GM12878 (cell line): ENCODE results near the gene CEP78. TPM values are rescaled to one million over a fixed set of nuclear protein-coding genes. Genes with fewer than 3 reads are reported as not detected.

ENCODE experiments used
- ATAC-seq: fragments of 200-7000 bp; cut with Tn5 transposase; 3 replicates; pipeline ENCODE4 v1.9.1; 2020; ENCODE audit warnings: mild to moderate bottlenecking, moderate library complexity
- BruUV-seq: library from RNA; stranded (reverse); fragments of 400-500 nt; replicated peaks from 2 replicates; lab custom pipeline; 2021; lab: Mats Ljungman, UMichigan
- CTCF ChIA-PET: fragments of 300-600 bp; sonication (Branson Sonifier 250); formaldehyde crosslinking; extraction: SDS; loops from one replicate; lab custom pipeline; 2021; ENCODE audit warnings: inconsistent platforms; lab: Yijun Ruan, JAX
- POLR2A ChIA-PET: fragments of 350-600 bp; formaldehyde crosslinking; extraction: SDS; loops from one replicate; lab custom pipeline; 2021; ENCODE audit warnings: inconsistent platforms; lab: Charles Lee
- RAD21 ChIA-PET: fragments of 300-600 bp; sonication (Branson Sonifier 250); formaldehyde crosslinking; loops from one replicate; lab custom pipeline; 2023; ENCODE audit warnings: antibody characterized with exemption; ENCODE audit not compliant: unreplicated experiment; lab: Charles Lee
- SMC1A ChIA-PET: fragments of 300-600 bp; sonication (Branson Sonifier 250); formaldehyde crosslinking; loops from one replicate; lab custom pipeline; 2023; ENCODE audit not compliant: unreplicated experiment, uncharacterized antibody; lab: Charles Lee
- DNase-seq: peaks from one replicate; pipeline ENCODE4 v3.0.0-alpha.2; 2011; ENCODE audit warnings: low read depth, low spot score
- FAIRE-seq: peaks from 3 replicates; lab custom pipeline; 2011; peaks lifted over from hg19 to GRCh38; lab: Jason Lieb, UNC
- H2AFZ ChIP-seq: 2 replicates; pipeline ENCODE4 v1.6.0; 2011; ENCODE audit warnings: low read depth, low read length, control low read depth; ENCODE audit not compliant: control insufficient read depth
- H3K27ac ChIP-seq: 2 replicates; pipeline ENCODE4 v1.5.1; 2011; ENCODE audit warnings: control low read depth; ENCODE audit not compliant: control insufficient read depth, insufficient read depth
- H3K27me3 ChIP-seq, 2 experiments: replicated peaks in 1 of 2; 2 replicates each; pipeline versions ENCODE4 v1.6.0 to v1.6.1; 2011; ENCODE audit warnings: low read length in 1 of 2; ENCODE audit not compliant: control insufficient read depth in 2 of 2, insufficient read depth in 2 of 2
- H3K36me3 ChIP-seq, 2 experiments: 2 replicates each; pipeline ENCODE4 v1.5.1; 2011; ENCODE audit warnings: low read length in 1 of 2; ENCODE audit not compliant: control insufficient read depth in 2 of 2, insufficient read depth in 2 of 2
- H3K4me1 ChIP-seq: 2 replicates; pipeline ENCODE4 v1.6.1; 2011; ENCODE audit warnings: mild to moderate bottlenecking, low read length, moderate library complexity, mixed read lengths; ENCODE audit not compliant: control insufficient read depth, insufficient read depth
- H3K4me2 ChIP-seq: 2 replicates; pipeline ENCODE4 v1.6.0; 2011; ENCODE audit warnings: control low read depth; ENCODE audit not compliant: control insufficient read depth, insufficient read depth
- H3K4me3 ChIP-seq: fragments of 200-600 bp; sonication (generic); 2 replicates; pipeline ENCODE4 v1.5.1; 2016
- H3K79me2 ChIP-seq: 2 replicates; pipeline ENCODE4 v1.6.0; 2011; ENCODE audit warnings: low read length; ENCODE audit not compliant: control insufficient read depth, insufficient read depth
- H3K9ac ChIP-seq: 2 replicates; pipeline ENCODE4 v1.8.0; 2011; ENCODE audit warnings: low read length, control low read depth, mixed read lengths; ENCODE audit not compliant: control insufficient read depth, insufficient read depth
- H3K9me3 ChIP-seq: replicated peaks from 3 replicates; pipeline ENCODE4 v1.5.1; 2011; ENCODE audit warnings: mild to moderate bottlenecking, low read length; ENCODE audit not compliant: control insufficient read depth, insufficient read depth
- H4K20me1 ChIP-seq: 2 replicates; pipeline ENCODE4 v1.6.0; 2011; ENCODE audit not compliant: control insufficient read depth, insufficient read depth
- CEBPB ChIP-seq, 2 experiments: fragments of 150-350 bp in 1 of 2; IDR thresholded peaks; 2 replicates each; pipeline ENCODE4 v1.6.1; 2012 to 2014; ENCODE audit warnings: low read depth in 2 of 2, low read length in 2 of 2, borderline replicate concordance in 1 of 2, inconsistent platforms in 1 of 2
- CREM ChIP-seq: IDR thresholded peaks from 2 replicates; pipeline ENCODE4 v1.6.1; 2014; ENCODE audit warnings: antibody characterized with exemption, low read depth
- FOS ChIP-seq: IDR thresholded peaks from 3 replicates; pipeline ENCODE4 v1.6.1; 2011; ENCODE audit warnings: borderline replicate concordance; ENCODE audit not compliant: insufficient read length; ENCODE audit errors: extremely low read depth
- GABPA ChIP-seq: IDR thresholded peaks from 2 replicates; pipeline ENCODE4 v1.6.1; 2014; ENCODE audit warnings: antibody characterized with exemption, low read depth, mild to moderate bottlenecking, inconsistent platforms
- IKZF2 ChIP-seq, 2 experiments: fragments of 450-650 bp; IDR thresholded peaks; 2 replicates each; pipeline ENCODE4 v1.6.1; 2017; ENCODE audit warnings: mild to moderate bottlenecking in 2 of 2, moderate library complexity in 2 of 2
- MXI1 ChIP-seq: fragments of 150-350 bp; IDR thresholded peaks from 2 replicates; pipeline ENCODE4 v1.6.1; 2011; ENCODE audit warnings: low read depth, mild to moderate bottlenecking, inconsistent platforms, low read length, improper control_type of control experiment
- MYC ChIP-seq: IDR thresholded peaks from 2 replicates; pipeline ENCODE4 v1.6.1; 2011; ENCODE audit warnings: mild to moderate bottlenecking, low read length, moderate library complexity, inconsistent platforms; ENCODE audit not compliant: insufficient read depth, insufficient replicate concordance, insufficient read length, severe bottlenecking
- NR2F1 ChIP-seq: fragments of 450-650 bp; conservative IDR thresholded peaks from 2 replicates; pipeline ENCODE4 v1.6.1; 2017; ENCODE audit warnings: mild to moderate bottlenecking
- PBX3 ChIP-seq: IDR thresholded peaks from 2 replicates; pipeline ENCODE4 v1.6.1; 2011; ENCODE audit warnings: mild to moderate bottlenecking, low read depth, low read length, moderate library complexity; ENCODE audit not compliant: insufficient replicate concordance
- POU2F2 ChIP-seq: IDR thresholded peaks from 3 replicates; pipeline ENCODE4 v1.6.1; 2011; ENCODE audit warnings: low read depth, mild to moderate bottlenecking, low read length, borderline replicate concordance
- STAT1 ChIP-seq: fragments of 450-650 bp; conservative IDR thresholded peaks from 2 replicates; pipeline ENCODE4 v1.6.1; 2014; ENCODE audit warnings: antibody characterized with exemption, mild to moderate bottlenecking
- ZNF384 ChIP-seq: IDR thresholded peaks from 2 replicates; pipeline ENCODE4 v1.6.1; 2012; ENCODE audit warnings: low read depth, mild to moderate bottlenecking, low read length, improper control_type of control experiment, borderline replicate concordance
- WGBS: methylation state at CpG from one replicate; pipeline ENCODE4 v1.1.6; 2016; ENCODE audit warnings: low lambda C conversion rate; ENCODE audit not compliant: insufficient replicate concordance, insufficient coverage; ENCODE audit errors: missing lambda C conversion rate; 5-methylcytosine and 5-hydroxymethylcytosine counted together
- in situ Hi-C: fragments of 300-500 bp; cut with MboI; formaldehyde crosslinking; loops from 9 replicates; pipeline ENCODE4 v1.14.3; 2018; ENCODE audit warnings: mixed read lengths
- intact Hi-C: fragments of 100-400 bp; cut with micrococcal nuclease; formaldehyde crosslinking; loops from one replicate; pipeline ENCODE4 v1.14.2; 2022; ENCODE audit not compliant: unreplicated experiment
- polyA plus RNA-seq, 11 experiments: library from polyadenylated mRNA; depleted of rRNA in 4 of 11; unstranded in 6 of 11; stranded (reverse) in 5 of 11; fragments of >200 nt; fragmentation: Nextera tagmentation in 4 of 11; fragmentation: Illumina TruSeq in 1 of 11; extraction: Ambion mirVana in 4 of 11; extraction: Trizol in 1 of 11; gene quantifications; 1 replicate in 1 of 11; 2 replicates in 10 of 11; pipeline versions ENCODE4 v1.2.1 to v1.2.3, GENCODE V29; 2011 to 2016; ENCODE audit warnings: inconsistent platforms in 2 of 11, missing spikeins in 2 of 11, low read depth in 1 of 11
- total RNA-seq, 4 experiments: library from RNA; depleted of rRNA in 3 of 4; stranded (reverse); fragments of >200 nt in 3 of 4; fragmentation: Illumina TruSeq in 1 of 4; extraction: Trizol in 1 of 4; gene quantifications; 2 replicates each; pipeline versions ENCODE4 v1.2.1 to v1.2.3, GENCODE V29; 2013 to 2021

CEP78 gene
- total and polyA plus RNA-seq, 10 of the 15 experiments (the other 5 are each of a cell fraction or from before 2014, with no cell fraction given) = 4.1 to 44.9 (median 27.9) TPM

GRCh38 chr9:78301466-78301865, 65.6 kb downstream of the CEP78 start:
- Histone ChIP-seq H3K36me3 (peaks cover 3 to 5% of the 10 kb centered on the region in 2 experiments; a peak in 3 of 4 replicates), H3K4me1 (peaks cover 4% of the 10 kb centered on the region), H4K20me1 (no peaks in the 10 kb centered on the region), H2AFZ (no peak overlapping the region), H3K27me3 (no peaks in the 10 kb centered on the region), H3K4me2 (no peak overlapping the region), H3K9me3 (no peaks in the 10 kb centered on the region), H3K9ac (no peak overlapping the region), H3K79me2 (peaks cover 14% of the 10 kb centered on the region), H3K4me3 (no peak overlapping the region), H3K27ac (no peak overlapping the region)
- TF ChIP-seq PBX3 (no peak), POU2F2 (no peak), FOS (no peak), STAT1 (no peak), NR2F1 (no peak), ZNF384 (no peak), CREM (no peak), IKZF2 (IDR thresholded peaks at IDR 0.05) (no peak), CEBPB (IDR thresholded peaks at IDR 0.05; ENCODE audit: borderline replicate concordance in 1 of 2, low read depth in 2 of 2, low read length in 2 of 2) (no peak), GABPA (no peak), MYC (no peak), MXI1 (no peak)
- DNase-seq (no peak), FAIRE-seq (no peak), ATAC-seq (no peak)
- ChIA-PET RAD21 (no interaction called here), SMC1A (no interaction called here), CTCF (interaction anchor here (1.2 kb wide), 1 partner anchor 20 kb away, joined by 3 read pairs; no protein-coding TSS in a partner anchor), POLR2A (no interaction called here)
- in situ Hi-C loops (no loop called here), intact Hi-C loops (no loop called here)
- 93% methylated on average over 2 of the region's 2 CpGs for WGBS
- BruUV-seq = no TSS peak
